ENCODE measurements around the gene CEP44.

- TF ChIP-seq CTCF (IDR thresholded peaks at IDR 0.05 in 2 of 3, conservative IDR thresholded peaks at IDR 0.05 in 1 of 3; ENCODE audit: control insufficient read depth in 2 of 3, extremely low read depth in 1 of 3, insufficient read depth in 1 of 3, low read depth in 3 of 3, low read length in 3 of 3) (no peak), ZNF687 (IDR thresholded peaks at IDR 0.05) (no peak), ATF3 (IDR thresholded peaks at IDR 0.05; ENCODE audit: borderline replicate concordance, extremely low read depth, low read depth, low read length) (no peak), RAD21 (IDR thresholded peaks at IDR 0.05; ENCODE audit: insufficient read depth, low read depth, low read length) (no peak)
Measured at GRCh38 chr4:174256277-174256713, 27.4 kb upstream of the CEP44 start.
